Renal cortex interstitium (tissue), 11 donors: Measurements from ENCODE around the gene MELTF. TPM values are rescaled to one million over a fixed set of nuclear protein-coding genes. Genes with fewer than 3 reads are reported as not detected.
A peak's percentile ranks its signal among the peaks of the same experiment; 100 is the strongest.

Source experiments
- DNase-seq, 11 donors: peaks; one replicate each; pipeline ENCODE4 v3.0.0-alpha.2; 2013; ENCODE audit warnings: low read depth in 9 of 11, low spot score in 4 of 11; ENCODE audit errors: extremely low read depth in 1 of 11
- polyA plus RNA-seq, 3 donors: library from polyadenylated mRNA; unstranded; fragments of 120-200 nt; gene quantifications; one replicate each; pipeline ENCODE4 v1.2.1, GENCODE V29; 2013; ENCODE audit not compliant: insufficient read length in 3 of 3

MELTF gene
- polyA plus RNA-seq, 3 donors: 2.7 to 4.5 (median 3.2) TPM

DNA sequence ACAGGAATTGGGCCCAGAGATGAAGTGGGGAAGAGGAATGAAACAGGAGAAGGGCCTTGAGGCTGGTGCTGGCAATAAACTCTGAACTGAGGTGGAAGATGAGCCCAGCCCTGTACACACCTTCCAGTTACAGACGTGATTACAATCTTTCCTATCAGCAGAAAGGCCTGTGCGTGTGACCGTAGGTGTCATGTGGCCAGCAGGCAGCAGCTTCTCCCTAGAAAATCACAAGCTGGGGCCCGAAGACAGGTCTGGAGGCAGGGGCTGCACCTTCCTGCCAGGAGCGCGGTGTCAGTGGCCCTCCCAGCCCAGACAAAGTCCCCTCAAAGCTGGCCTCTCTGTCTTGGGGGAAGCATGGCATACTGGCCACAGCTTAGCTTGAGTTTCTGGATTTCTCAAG is 44.3 kb downstream of the MELTF start:
- no peak for DNase-seq

DNA sequence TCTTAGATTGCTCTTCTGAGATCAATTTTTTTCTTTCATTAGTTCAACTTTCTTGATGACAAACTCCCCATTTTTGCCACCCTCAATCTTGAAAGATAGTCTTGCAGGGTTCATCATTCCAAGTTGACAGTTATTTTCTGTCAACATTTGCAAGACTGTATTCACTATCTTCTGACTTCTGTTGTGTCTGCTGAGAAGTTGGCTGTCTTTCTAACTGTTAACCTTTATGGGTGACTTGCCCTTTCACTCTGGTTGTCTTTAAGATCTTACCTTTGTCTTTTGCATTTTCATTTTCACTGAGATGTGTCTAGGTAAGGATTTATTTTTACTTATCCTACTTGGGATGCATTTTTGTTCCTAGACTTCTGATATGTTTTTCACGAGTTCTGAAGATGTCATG is 46.4 kb downstream of the MELTF start:
- DNase-seq: no peak

DNA sequence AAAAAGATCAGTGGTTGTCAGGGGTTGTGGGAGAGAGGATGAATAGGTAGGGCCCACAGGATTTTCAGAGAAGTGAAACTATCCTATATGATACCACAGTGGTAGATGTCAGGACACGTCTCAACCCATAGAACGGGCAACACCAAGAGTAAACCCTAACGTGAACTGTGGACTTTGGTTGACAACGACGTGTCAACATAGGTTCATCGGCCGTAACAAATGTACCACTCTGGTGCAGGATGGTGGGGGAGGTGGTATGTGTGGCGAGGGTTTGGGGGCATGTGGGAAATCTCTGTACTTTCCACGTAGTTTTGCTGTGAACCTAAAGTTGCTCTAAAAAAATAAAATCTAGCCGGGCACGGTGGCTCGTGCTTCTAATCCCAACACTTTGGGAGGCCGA is 48.0 kb downstream of the MELTF start:
- no peak for DNase-seq

DNA sequence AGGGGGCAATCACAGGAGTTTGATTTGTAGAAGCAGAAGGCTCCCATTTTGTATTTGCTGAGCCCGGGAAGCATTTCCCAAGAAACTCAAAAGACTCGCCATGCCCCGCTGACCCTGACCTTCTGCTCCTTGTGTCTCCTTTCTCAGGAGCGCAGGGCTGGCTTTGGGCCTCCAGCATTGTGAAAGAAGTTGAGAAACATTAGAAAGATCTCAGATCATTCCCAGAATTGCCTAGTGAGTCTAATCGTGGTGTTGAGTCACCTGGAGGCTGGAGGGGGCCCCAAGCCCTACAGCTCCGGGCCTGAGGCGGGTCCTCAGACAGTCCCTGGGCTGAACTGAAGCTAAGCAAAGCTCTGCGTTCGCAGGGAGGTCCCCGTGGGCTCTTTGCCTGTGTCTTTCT is 50.1 kb downstream of the MELTF start:
- no peak for DNase-seq

DNA sequence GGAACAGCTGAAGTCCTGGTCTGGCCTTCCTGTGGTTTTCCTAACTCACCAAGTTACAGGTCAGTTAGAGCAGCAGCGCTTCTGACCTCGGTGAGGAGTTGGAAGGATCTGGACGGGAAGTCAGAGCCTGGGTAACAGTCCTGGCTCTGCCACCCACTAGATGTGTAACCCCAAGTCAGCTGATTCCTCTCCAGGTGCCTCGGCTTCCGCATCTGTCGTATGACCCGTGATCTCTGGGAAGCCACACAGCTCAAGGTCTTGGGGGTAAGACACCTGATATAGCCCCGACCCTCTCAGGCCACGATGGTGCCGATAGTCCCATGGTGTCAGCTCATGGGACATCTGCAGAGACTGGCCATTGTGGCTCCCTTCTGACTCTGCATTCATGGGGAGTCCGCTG is 52.7 kb downstream of the MELTF start:
- DNase-seq: no peak

DNA sequence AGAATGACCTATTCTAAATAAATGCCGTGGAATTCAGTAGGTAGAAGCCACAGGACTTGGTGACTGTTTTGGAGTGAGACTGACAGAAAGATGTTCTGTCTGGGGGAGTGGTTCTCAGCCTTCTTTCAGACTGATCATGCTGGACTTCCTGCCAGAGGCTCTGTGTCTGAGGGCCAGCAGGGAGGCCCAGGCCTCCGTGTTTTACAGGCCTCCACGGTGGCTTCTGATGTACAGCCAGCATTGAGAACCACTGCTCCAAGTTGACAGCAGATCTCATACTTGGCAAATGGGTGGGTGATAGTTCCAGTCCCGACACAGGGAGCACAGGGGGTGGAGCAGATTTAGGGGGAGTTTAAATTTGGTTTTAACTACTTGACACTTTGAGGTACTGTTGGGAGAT is 54.3 kb downstream of the MELTF start:
- no peak for DNase-seq

DNA sequence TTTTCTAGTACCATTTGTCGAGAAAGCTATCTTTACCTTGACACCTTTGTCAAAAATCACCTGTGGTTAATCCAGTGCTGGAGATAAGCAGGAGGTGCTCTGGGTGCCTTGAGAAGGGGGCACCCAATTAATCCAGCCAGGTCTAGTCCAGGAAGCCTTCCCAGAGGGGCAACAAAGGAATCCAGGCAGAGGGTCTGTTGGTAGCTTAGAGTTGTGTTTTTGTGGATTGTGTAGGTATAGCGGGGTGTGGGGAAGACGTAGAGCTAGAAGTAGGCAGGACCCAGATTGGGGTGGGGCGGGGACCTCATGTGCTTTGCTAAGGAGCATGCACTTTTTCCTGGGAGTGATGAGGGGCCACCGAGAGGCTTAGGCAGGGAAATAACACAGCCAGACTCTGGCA is 55.0 kb downstream of the MELTF start:
- DNase-seq: no peak

DNA sequence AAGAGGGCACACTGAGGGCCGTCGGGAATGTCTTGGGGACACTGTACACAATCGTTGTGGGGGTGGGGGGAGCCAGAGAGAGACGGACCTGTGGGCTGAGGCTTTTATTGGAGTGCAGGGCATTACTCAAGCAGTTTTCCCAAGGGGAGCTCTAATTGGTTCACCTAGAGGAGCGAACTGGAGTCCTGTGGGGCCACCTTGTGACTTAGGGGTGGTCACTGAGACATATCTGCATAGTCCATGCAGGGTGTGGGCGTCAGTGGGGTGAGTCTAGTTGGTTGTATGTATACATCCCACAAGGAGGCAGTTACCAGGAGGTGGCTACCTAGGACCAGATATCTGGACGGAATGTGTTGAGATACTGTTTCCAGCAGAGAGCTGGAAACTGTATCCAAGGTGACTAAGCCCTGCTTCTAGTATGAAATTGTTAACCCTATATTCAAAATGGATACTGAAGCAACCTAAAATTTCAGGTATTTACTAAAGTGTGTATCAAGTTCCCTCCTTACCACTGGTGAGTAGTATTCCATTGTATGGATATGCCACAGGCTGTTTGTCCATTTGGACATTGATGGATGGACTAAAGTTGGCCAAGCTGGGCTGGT is 58.4 kb downstream of the MELTF start:
- DNase-seq: no peak

DNA sequence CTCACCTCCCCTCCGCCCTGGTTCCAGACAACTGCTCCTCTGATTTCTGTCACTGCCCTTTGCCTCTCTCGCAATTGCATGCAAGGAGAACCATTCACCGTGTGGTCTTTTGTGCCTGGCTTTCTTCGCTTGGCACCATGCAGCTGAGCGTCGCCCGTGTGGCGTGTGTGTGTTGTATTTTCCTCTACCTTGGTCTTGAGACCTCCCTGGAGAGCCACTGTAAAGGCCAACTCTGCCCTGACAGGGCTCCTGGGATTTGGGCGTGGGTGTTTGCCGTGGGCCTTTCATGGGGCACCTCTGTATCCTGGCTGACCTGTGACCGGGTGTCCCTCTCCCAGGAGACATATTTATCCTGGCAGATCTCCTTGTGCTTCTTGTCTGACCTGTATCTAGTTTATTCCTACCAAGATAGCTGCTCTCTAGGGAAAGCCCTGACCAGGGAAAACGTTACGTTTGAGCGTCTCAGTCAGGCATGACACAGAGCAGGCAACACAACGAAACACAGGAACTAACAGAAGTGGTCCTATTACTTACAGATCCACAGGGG is 59.0 kb downstream of the MELTF start:
- DNase-seq: no peak

DNA sequence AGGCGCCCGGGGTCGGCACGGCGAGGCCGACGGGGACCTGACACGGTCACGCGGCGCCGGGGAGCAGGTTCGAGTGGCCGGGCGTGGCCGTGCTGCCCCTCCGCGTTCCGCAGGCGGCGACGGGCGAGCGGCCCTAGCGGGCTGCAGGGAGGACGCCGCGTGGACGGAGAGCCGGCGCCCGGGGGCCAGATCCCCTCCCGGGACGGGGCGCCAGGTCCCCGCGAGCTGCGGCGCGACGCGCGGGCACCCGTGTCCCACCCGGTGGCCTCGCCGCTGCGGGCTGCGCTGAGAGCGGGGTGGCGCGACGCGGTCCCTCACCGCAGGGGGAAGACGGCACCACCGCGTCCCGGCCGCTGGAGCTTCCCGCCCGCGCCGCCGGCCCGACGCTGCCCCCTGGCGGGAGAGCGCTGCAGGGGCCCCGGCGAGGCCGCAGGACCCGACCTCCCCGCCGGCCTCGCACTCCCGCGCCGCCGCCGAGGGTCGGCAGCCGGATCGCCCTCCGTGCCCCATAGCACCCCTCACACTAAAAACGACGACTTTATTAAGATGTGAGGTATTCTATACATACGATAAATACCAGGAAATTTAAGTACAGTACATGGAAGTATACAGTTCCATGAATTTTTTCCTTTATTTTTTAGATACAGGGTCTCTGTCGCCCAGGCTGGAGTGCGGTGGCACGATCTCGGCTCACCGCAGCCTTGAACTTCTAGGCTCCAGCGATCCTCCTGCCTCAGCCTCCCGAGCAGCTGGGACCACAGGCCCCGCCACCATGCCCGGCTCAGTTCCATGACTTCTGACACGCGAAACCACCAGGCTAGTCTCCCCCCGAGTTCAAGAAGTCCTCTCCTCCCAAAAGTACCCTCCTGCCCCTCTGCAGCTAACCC is 59.7 kb downstream of the MELTF start:
- DNase-seq: peak in 4 of 11 donors; percentile 32 to 64 (median 54)

DNA sequence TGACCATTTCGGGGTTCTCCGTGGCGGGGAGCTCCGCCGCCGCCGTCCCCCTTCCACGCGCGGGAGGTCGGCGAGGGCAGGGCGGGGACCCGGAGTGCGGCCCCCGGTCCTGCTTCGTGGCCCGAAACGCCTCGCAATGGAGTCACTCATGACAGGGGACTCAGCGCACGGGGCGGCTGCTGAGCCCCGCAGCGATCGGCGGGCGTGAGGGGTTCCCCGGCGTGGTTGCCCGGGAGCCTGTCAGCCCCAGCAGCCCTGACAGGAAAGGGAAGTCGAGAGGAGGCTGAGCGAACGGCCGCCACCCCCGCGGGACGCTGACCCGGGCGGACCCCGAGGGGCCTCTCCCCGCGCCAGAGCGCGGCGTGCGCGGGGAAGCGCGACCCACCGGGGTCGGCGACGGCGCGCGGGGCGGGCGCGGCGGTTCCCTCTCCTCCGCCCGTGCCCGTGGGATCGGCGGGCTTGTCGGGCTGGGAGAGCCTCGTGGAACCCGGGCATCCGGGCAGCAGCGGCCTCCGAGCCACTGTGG is 60.4 kb downstream of the MELTF start:
- no peak for DNase-seq

DNA sequence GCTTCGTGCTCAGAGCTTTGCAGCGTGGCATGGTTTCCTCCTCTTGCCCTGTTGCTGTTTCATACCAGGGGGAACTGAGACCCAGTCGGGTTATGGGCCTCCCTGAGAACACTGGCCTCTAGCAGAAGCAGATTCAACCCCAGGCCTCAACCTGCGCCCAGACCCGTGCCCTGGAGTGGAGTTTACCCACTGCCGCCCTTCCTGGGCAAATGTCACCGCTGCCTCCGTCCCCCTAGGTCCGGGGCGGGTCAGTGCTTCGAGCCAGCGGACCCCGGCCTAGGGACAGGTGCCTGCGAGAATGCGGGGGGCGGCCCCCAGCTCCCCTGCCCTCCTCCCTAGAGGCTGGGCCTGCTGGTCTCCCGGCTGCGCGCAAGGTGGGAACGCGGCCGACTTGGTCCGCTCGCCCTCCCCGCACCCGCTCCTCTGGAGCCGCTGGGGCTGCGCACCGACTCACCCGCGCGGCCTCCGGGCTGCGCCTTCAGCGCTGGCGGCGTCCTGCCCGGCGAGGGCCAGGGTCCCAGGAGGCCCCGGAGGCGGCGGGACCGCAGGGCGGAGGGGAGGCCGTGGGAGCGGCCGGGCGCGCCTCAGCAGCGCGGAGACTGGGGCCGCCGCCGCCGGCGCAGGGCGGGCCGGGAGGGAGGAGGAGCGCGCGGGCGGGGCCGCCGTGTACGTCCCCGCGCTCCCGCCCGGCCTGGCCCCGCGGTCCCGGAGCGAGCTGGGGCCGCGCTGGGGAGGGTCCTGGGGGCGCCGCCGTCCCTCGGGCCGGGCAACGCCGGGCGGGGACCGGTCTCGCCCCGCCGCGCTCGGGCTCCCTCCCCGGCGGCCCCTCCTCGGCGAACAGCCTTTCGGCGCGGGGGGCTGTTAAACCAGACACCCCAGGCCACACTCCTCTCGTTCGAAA is 61.1 kb downstream of the MELTF start, which contains the start of gene PIGZ:
TSS of gene PIGZ (minus strand) at position 601 of the 901 bp plus-strand sequence. CDS start 16,802 bp downstream, outside the sequence.
- no peak for DNase-seq

DNA sequence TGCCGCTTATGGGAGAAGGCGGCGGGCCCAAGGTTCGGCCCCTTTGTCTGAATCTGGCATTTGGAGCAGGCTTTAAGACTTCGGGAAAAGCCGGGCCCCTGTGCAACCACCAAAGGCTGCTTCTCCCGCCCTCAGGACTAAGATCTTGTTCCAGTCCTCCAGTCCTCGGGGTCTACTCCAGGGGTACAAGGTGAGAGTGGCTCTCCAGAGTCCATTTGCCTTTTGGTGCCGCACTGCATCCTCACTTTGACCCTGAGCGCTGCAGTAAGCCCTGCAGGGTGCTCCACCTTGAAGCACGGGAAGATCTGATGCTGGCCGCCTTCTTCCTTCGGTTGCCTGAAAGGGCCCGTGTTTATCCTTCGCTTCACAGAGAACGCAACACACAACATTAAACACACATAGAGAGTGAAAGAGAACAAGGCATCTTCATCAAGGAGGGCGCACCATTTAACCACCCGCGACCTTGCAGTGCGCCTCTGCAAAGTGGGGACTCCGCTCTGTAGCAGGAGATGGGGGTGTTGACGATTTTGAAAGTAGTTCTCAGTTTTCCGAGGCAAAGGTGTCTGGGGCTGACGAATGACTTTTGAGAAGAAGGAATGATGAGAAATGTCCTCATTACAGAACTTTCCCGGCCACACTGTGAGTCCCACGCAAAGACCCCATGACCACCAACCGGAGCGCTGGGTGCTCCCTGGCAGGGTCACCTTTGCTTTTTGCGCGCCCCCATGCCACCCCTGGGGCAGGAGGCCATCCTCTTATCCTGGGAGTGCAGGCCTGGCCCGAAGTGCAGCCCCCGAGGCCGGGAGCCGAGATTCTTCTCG is 62.0 kb downstream of the MELTF start:
- DNase-seq: no peak

DNA sequence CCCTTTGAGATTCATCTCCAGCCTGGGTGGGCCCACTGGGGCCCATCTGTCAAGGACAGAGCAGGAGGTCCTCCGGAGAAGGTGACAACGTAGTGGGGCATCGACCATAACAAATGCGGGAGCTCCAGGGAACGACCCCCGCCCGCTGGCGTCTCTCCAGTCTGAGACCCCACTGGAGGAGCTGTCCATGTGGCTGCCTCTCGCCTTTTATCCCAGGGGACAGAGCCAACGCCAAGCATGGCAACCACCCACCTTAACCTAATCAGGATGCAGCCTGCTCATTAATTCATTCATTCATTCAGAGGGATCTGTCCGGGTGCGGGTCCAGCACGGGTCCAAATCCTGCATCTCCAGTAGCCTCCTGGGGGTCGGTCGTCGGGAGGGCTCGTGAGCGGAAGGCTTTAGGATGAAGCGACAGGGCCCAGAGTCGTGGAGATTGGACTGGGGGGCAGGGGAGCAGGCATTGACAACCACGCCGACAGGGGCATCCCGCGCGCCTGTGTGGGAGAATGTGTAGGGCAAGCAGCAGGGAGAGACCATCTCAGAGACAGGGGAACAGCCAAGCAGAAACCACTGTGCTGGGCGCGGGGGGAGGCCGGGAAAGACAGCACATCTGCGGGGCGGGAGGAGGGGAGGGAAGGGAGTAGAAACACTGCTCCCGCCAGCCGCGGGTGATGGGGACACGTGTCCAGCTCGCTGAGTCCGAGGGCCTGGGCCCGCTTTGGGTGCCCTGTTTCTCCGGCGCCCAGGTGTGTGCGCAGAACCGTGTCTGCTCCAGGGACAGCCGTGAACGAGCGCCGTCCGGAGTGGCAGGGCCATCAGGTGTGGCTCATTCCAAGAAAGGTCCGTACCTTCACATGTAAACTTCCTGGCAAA is 62.9 kb downstream of the MELTF start:
- peak in 1 of 11 donors; percentile 26 for DNase-seq

DNA sequence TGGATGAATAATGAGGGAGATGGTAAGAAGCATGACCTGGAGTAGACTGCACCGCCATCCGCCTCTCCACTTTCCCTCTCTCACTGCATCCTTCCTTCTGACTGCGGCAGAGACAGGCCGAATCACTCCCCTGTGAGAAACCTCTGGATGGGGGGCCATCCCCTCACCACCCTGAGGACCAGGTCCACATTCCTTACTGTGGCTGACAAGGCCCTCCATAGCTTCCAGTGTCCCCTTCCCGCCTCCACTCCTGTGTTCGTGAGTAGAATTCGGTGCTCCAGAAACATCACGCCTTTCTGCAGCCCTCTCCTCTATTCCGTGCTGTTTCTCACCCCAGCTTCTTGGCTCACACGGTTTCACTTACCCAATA is 63.8 kb downstream of the MELTF start:
- DNase-seq: no peak

DNA sequence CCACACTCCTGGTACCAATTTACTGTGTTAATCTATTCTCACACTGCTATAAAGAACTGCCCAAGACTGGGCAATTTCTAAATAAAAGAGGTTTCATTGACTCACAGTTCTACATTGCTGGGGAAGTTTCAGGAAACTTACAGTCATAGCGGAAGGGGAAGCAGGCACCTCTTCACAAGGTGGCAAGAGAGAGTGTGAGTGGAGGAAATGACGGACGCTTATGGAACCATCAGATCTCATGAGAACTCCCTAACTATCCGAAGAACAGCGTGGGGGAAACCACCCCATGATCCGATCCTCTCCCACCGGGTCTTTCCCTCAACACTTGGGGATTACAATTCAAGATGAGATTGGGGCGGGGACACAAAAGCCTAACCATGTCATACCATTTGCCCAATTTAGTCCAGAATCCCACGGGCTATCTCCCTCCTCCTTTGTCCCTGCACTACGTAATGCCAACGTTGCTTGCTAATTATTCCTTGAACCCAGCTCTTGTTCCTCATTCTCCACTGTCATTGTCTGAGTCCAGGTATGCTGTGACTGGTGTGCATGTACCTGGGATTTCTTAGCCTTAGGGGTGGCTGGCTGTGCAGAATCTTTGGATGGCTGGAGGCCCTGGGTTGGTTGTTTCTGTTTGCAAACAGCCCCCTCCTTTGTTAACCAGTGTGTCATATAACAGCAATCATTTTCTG is 64.4 kb downstream of the MELTF start:
- no peak for DNase-seq

DNA sequence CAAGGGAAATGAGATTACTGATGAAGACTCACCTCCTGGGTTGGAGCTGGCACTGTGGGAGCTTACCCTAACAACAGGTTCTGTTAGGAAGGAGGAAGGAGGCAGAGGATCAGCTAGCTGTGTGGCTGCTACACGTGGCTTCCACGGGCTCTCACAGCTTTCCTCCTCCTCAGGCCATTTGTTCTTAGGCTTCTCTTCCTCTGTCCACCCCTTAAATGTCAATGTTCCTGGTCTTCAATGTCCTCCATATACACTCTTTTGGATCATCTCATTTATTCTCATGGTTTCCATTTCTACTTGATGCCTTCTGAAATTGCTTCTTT is 66.0 kb downstream of the MELTF start:
- no peak for DNase-seq
